IPS-15b (cell line): ENCODE measurements around the gene SEC22C.
A peak's percentile ranks its signal among the peaks of the same experiment; 100 is the strongest.

Experiments
- H3K27me3 ChIP-seq: one replicate; pipeline ENCODE4 v1.6.1; 2013; ENCODE audit warnings: low read length; ENCODE audit not compliant: control insufficient read depth, insufficient read depth
- H3K36me3 ChIP-seq: one replicate; pipeline ENCODE4 v1.6.1; 2013; ENCODE audit warnings: low read length; ENCODE audit not compliant: control insufficient read depth, insufficient read depth
- H3K4me1 ChIP-seq: one replicate; pipeline ENCODE4 v1.6.1; 2013; ENCODE audit warnings: mild to moderate bottlenecking, low read length; ENCODE audit not compliant: control insufficient read depth, insufficient read depth
- H3K4me3 ChIP-seq: one replicate; pipeline ENCODE4 v1.5.1; 2013; ENCODE audit warnings: low read depth, low read length
- H3K9ac ChIP-seq: one replicate; pipeline ENCODE4 v1.6.1; 2013; ENCODE audit warnings: low read depth, mild to moderate bottlenecking, low read length
- H3K9me3 ChIP-seq: one replicate; pipeline ENCODE4 v1.6.1; 2013; ENCODE audit warnings: mild to moderate bottlenecking, low read length; ENCODE audit not compliant: control insufficient read depth, insufficient read depth

The SEC22C gene

DNA sequence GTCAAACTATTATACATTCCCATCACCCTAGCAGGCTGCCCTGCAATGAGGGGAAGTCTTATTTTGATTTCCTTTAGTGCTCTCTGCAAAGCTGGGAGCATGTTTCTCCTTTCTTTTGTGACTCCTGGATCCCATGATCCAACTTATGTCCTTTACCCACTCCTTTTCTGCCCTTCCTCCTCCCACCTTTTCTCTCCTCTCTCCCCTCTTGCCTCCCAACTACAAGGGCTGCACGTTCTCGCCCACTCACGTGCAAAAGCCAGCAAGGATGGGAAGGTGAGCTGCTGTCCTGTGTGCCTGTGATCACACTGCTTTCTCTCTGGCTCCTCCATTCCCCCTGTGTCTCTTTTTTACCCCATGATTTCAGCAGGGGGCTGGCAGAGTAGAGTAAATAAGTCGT lies 73.2 kb downstream of the SEC22C start:
- Histone ChIP-seq H3K9ac (no peak overlapping the region), H3K36me3 (no peaks in the 10 kb centered on the region), H3K4me1 (no peaks in the 10 kb centered on the region), H3K9me3 (no peaks in the 10 kb centered on the region), H3K27me3 (peaks cover 6% of the 10 kb centered on the region), H3K4me3 (no peak overlapping the region)

DNA sequence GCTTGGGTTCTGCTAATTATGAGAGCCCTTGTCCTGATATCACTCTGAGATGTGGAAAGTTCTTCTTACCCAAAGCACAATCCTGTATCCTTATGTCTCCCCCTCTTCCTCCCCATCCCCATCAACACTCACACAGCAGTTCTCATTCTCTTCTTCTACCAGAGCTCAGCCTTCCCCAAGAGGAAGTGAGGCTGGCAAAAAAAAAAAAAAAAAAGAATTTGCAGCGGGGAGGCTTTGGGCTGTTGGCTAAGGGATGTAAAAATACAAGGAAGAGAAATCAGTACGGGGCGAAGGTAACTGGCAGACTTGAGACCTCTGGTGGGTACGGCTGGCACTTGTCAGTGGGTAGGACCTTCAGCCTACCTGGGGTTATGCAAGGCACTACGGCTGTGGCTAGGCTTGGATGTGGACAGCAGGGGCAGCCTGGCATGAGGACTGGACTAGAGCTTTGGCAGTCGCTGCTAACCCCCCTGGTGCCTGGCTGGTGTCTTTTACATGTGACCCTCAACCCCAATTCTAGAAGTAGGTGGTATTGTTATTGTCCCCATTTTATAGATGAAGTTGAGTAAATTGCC lies 73.9 kb downstream of the SEC22C start:
- Histone ChIP-seq H3K36me3 (no peaks in the 10 kb centered on the region), H3K9ac (no peak overlapping the region), H3K9me3 (no peaks in the 10 kb centered on the region), H3K27me3 (peaks cover 13% of the 10 kb centered on the region), H3K4me1 (no peaks in the 10 kb centered on the region), H3K4me3 (no peak overlapping the region)

DNA sequence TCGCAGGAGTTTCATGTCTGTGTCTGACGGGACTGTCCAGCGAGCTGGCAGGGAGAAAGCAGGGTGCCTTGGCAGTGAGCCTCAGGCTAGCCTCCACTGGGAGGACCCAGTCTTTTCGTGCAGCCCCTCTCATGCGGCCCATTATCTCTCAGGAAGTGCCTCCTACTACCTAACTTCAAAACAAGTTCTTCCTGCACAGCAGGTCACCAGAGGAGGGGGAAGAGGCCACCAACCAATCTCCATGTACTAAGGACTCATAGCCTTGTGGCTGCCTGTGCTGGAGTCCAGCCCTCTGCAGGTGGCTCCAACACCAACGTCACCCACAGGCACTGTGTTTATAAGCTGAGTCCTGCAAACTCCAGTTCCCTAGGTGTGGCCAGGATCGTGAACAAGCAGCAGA lies 74.5 kb downstream of the SEC22C start:
- H3K9ac ChIP-seq, result no peak overlapping the region
- no peaks in the 10 kb centered on the region for H3K4me1 ChIP-seq
- H3K4me3 ChIP-seq, result no peak overlapping the region
- H3K36me3 ChIP-seq, result no peaks in the 10 kb centered on the region
- H3K27me3 ChIP-seq, result peaks cover 14% of the 10 kb centered on the region
- no peaks in the 10 kb centered on the region for H3K9me3 ChIP-seq

DNA sequence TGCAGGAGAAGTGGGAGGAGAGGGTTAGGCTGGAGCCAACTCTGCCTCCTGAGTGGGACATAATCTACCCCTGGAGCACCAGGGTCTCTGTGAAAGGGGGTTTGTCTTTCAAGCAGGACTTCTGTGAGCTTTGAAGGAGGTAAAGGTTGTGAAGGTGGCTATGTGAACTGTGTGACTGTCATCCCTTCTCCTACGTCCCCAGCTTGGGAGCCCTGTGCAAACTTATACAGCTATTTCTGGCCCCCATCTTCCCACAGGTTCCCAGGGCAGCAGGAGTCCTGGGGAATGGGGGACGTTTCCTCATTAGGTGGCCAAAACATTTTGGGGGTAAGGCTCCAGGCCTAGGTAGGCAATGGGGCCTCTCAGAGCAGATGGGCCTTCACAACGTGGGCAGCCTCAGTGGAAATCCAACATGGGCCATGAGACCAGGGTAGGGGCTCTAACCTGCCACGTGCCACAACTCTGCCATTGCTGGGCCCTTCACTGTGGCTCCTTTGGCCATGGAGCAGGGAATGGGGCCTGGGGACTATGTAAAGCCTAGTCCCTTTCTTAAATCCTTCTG lies 75.8 kb downstream of the SEC22C start:
- Histone ChIP-seq H3K9me3 (no peaks in the 10 kb centered on the region), H3K9ac (no peak overlapping the region), H3K27me3 (peaks cover 25% of the 10 kb centered on the region), H3K36me3 (no peaks in the 10 kb centered on the region), H3K4me1 (no peaks in the 10 kb centered on the region), H3K4me3 (no peak overlapping the region)

DNA sequence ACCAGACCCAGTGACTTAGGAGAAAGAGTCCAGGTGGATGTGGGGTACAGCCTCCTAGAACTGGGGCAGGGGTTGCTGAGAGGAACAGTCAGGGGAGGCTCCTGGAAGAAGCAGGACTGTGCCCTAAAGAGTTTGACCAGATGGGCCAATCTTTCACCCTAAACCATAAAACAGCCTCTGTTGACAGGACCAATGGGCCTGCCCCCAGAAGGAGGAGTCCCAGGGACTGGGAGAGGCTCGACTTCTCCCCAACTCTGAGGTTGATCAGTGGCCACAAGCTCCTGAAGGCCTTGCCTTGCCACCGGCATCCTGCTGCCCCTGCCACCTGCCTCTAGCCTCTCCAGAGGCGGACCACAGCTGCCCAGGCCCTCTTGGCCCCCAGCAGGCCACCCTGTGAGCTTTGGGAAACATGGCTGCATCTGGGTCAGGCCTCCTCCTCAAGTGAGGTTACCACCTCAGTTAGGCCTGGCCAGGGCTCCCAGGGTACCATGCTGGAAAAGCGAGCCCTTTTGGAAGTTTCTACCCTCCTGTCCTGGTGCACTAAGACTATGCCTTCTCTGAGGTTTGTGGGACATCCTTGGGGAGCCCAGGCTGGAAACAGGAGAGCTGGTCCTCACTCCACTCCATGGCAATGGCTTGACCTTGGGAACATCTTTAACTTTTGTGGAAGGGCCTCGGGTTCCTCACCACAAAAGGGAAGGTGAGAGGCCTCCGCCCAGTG lies 76.5 kb downstream of the SEC22C start:
- H3K9ac ChIP-seq, result no peak overlapping the region
- no peaks in the 10 kb centered on the region for H3K36me3 ChIP-seq
- peaks cover 3% of the 10 kb centered on the region for H3K4me1 ChIP-seq
- no peaks in the 10 kb centered on the region for H3K9me3 ChIP-seq
- peaks cover 31% of the 10 kb centered on the region for H3K27me3 ChIP-seq
- no peak overlapping the region for H3K4me3 ChIP-seq

DNA sequence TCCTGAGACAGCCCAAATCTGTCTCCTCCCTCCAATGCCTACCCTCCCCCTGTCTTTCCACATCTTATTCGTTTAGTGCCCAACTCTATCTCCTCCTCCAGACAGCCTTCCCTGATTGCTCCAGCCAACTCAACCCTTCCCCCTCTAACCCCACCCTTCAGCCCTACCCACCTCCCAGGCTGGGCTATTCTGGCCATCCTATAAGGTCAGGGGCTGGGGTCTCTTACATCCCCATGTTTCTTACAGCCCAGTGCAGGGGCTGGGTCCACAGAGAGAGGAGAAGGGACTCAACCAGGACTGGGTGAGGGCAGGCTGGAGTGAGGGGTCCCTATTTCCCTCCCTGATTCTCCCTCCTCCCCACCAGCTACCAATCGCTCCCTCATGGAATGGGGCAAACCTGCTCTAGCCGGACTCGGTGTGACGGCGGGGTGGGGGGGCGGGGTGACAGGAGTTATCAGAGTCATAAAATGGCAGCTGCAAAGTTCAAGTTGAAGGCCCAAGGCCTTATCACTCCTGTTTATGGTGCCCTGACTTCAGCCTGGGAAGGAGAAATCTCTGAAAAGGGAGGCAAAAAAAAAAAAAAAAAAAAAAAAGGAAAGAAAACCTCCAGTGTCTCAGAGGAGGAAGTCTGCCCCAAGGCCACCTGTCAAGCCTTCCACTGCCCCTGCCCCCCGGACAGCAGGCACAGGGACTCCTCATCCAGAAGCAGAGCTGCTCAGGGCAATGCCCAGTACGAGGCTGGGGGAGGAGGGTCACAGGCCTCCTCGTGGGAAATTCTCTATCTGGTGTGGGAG lies 77.2 kb downstream of the SEC22C start:
- H3K9me3 ChIP-seq, result no peaks in the 10 kb centered on the region
- no peaks in the 10 kb centered on the region for H3K36me3 ChIP-seq
- peaks cover 3% of the 10 kb centered on the region for H3K4me1 ChIP-seq
- H3K4me3 ChIP-seq, result no peak overlapping the region
- H3K9ac ChIP-seq, result no peak overlapping the region
- H3K27me3 ChIP-seq, result peaks cover 38% of the 10 kb centered on the region

DNA sequence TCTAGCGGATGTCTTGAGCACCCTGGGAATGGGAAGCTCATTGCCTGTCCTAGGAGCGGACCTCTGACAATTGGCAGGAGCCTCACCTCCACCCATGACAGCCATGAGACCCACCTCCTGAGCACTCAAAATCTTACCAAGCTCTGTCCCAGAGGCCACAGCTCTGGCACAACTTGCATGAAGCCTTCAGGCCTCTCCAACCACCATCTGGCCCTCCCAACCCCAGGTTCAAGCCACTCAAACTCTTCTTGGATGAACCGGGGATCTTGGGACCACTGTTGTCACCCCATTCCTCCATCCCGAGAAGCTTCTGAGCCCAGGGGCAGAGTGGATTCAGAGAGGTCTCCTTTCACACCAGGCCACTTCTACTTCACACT lies 77.8 kb downstream of the SEC22C start:
- Histone ChIP-seq H3K9ac (no peak overlapping the region), H3K9me3 (no peaks in the 10 kb centered on the region), H3K27me3 (peaks cover 44% of the 10 kb centered on the region), H3K36me3 (no peaks in the 10 kb centered on the region), H3K4me1 (peaks cover 3% of the 10 kb centered on the region), H3K4me3 (no peak overlapping the region)

DNA sequence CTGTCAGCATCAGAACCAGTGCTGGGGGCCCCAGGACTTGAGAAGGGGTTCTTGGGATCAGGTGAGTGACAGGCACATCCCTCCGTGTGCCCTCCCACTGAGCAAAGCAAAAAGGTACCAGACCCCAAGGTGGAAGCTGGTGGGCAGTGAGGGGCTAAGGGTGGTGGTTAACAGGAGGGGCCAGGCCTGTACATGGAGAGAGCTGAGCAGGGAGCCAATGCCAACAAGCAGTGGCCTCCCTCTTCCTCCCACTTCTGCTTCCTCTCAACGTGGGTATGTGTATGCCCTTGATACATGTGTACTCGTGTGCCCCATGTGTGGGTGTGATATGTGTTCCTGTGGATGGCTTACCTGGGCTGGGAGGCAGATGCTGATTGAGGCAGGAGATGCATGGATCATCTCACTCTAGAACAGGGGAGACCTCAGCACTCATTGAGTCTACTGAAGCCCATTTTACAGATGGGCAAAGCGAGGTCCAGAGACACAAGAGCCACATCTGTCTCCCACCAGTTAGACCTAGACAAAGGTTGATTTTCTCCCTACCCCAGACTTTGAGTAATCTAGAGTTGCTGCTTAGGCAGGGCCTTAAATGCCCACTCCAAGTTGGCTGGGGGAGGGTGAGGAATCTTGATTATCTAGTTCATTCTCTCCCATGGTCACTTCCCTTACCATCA lies 78.4 kb downstream of the SEC22C start:
- Histone ChIP-seq H3K9ac (no peak overlapping the region), H3K4me1 (peaks cover 3% of the 10 kb centered on the region), H3K4me3 (peak overlapping the region; percentile 63), H3K27me3 (peaks cover 50% of the 10 kb centered on the region), H3K36me3 (no peaks in the 10 kb centered on the region), H3K9me3 (no peaks in the 10 kb centered on the region)

DNA sequence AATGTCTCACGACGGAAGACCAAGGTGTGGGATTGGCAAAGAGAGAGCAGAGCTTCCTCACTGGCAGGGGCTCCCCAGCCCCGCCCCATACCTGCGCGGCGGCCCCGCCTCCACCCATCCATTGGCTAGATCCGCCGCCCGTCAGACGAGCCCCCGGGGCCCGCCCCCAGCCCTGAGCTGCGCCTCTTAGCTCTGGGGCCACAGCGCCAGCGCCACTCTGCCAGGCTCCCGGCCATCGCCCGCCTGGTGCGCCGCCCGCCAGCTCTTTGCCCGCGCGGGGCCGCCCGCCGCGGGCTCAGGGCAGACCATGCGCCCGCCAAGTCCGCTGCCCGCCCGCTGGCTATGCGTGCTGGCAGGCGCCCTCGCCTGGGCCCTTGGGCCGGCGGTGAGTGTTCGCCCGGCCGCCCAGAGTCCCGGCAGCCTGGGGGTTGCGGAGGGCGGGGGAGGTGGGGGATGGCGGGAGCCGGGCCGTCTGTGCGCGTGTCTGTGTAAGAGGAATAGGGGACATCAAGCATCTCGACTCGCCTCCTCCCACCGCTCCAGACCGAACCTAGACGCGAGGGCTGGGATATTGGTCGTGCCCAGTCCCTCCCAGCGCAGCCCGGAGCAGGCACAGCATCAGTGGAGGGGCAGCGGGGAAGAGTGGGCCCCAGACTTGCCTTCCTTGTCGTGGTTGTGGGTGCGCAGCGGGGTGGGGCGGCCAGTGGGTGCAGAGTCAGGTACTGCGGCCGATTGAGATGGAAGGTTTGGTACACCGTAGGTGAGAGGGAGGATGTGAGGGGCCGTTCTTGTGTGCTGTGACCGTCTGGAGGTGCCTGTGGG lies 79.1 kb downstream of the SEC22C start, which contains the start of gene VIPR1:
Gene VIPR1, plus strand, starts transcription at position 215 of the 822 bp plus-strand sequence. Its CDS starts 93 bp downstream, at position 308.
- no peak within 1 kb of the TSS for H3K9ac ChIP-seq
- H3K27me3 ChIP-seq, result peaks cover 55% of the 10 kb centered on the region

DNA sequence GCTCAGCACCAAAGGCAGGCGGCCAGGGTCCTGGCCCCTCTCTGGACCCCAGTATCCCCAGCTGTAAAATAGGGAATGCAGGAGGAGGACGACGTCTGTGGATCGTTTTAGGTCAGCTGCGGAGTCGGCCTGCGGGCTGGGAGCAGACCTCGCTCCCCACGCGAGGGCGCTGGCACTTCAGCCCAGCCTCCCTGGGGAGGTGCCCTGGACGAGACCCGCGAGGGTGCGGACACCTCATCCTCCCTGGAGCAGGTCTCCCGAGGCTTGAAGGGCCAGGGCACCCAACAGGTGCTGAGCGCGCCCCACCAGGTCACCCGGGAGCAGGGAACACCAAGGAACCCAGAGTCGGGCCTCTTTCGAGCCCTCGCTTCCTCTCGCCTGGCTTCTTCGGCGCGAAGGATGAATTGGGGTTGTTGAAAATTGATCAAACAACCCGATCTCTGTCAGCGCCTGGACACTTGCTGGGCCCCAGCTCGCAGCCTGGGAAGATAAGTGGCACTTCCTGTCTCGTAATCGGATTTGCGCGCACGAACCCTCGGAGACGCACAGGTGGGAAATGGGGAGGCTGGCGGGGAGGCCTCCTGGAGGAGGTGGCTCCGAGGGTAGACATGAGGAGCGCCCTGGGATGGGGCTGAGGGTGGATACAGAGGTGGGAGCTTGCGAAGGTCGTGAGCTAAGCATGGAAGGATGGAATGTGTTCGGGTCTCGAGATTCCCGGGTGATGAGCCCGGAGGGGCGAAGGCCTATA lies 79.9 kb downstream of the SEC22C start:
- H3K9ac ChIP-seq, result no peak overlapping the region
- H3K27me3 ChIP-seq, result peaks cover 55% of the 10 kb centered on the region
- peaks cover 6% of the 10 kb centered on the region for H3K4me1 ChIP-seq
- H3K9me3 ChIP-seq, result no peaks in the 10 kb centered on the region
- H3K36me3 ChIP-seq, result no peaks in the 10 kb centered on the region
- H3K4me3 ChIP-seq, result peak overlapping the region; percentile 63

More for the DNA sequence above, 79.1 kb downstream of the SEC22C start, which contains the start of gene VIPR1:
- peaks cover 3% of the 10 kb centered on the region for H3K4me1 ChIP-seq
- H3K4me3 ChIP-seq, result peak within 1 kb of the TSS; percentile 63
- no peaks in the 10 kb centered on the region for H3K36me3 ChIP-seq
- no peaks in the 10 kb centered on the region for H3K9me3 ChIP-seq
